CD4-positive, alpha-beta T cell treated with Interleukin-15 for 1 hour (primary cell): ENCODE results near the gene ABCG2.
A peak's percentile ranks its signal among the peaks of the same experiment; 100 is the strongest.

Experiments used
- DNase-seq: peaks from one replicate; pipeline ENCODE4 v3.0.0-alpha.2; 2020

Gene ABCG2

GRCh38 chr4:88158489-88159228 lies at the start of gene ABCG2:
ABCG2 (minus strand) TSS chr4:88158639; CDS start chr4:88139995, 18,644 bp downstream.
- peak; percentile 17 for DNase-seq

- DNase-seq: no peak
Measured at GRCh38 chr4:88208156-88208555, 49.7 kb upstream of the ABCG2 start.

GRCh38 chr4:88207171-88207570 lies 48.7 kb upstream of the ABCG2 start:
- no peak for DNase-seq

GRCh38 chr4:88204882-88205281 lies 46.4 kb upstream of the ABCG2 start:
- DNase-seq: no peak

GRCh38 chr4:88202443-88202842 lies 44.0 kb upstream of the ABCG2 start:
- no peak for DNase-seq

GRCh38 chr4:88200186-88200585 lies 41.7 kb upstream of the ABCG2 start:
- no peak for DNase-seq

GRCh38 chr4:88196523-88197185 lies 38.2 kb upstream of the ABCG2 start:
- no peak for DNase-seq

- DNase-seq: no peak
Measured at GRCh38 chr4:88196013-88196365, 37.5 kb upstream of the ABCG2 start.

GRCh38 chr4:88195328-88196012 lies 37.0 kb upstream of the ABCG2 start:
- DNase-seq: no peak

GRCh38 chr4:88191404-88191803 lies 33.0 kb upstream of the ABCG2 start:
- no peak for DNase-seq

GRCh38 chr4:88189881-88190585 lies 31.6 kb upstream of the ABCG2 start:
- no peak for DNase-seq

- no peak for DNase-seq
Measured at GRCh38 chr4:88189418-88189738, 30.9 kb upstream of the ABCG2 start.

GRCh38 chr4:88188738-88189417 lies 30.4 kb upstream of the ABCG2 start:
- DNase-seq: no peak

GRCh38 chr4:88187766-88188165 lies 29.3 kb upstream of the ABCG2 start:
- no peak for DNase-seq

- no peak for DNase-seq
Measured at GRCh38 chr4:88185906-88186305, 27.5 kb upstream of the ABCG2 start.

- no peak for DNase-seq
Measured at GRCh38 chr4:88179261-88179660, 20.8 kb upstream of the ABCG2 start.

GRCh38 chr4:88178626-88179231 lies 20.3 kb upstream of the ABCG2 start:
- no peak for DNase-seq

GRCh38 chr4:88177983-88178625 lies 19.7 kb upstream of the ABCG2 start:
- DNase-seq: peak; percentile 35

GRCh38 chr4:88172987-88173386 lies 14.5 kb upstream of the ABCG2 start:
- no peak for DNase-seq

GRCh38 chr4:88171206-88171605 lies 12.8 kb upstream of the ABCG2 start:
- no peak for DNase-seq

- DNase-seq: no peak
Measured at GRCh38 chr4:88169298-88169697, 10.9 kb upstream of the ABCG2 start.

- no peak for DNase-seq
Measured at GRCh38 chr4:88166608-88167007, 8.2 kb upstream of the ABCG2 start.
